Type B pancreatic cell (in vitro differentiated cells): ENCODE data around the gene MROH2B. TPM values are rescaled to one million over a fixed set of nuclear protein-coding genes. Genes with fewer than 3 reads are reported as not detected.

Experiments used
- DNase-seq: peaks from one replicate; pipeline ENCODE4 v3.0.0; 2021; ENCODE audit warnings: mixed read lengths; ENCODE audit not compliant: unreplicated experiment; ENCODE audit errors: extremely low spot score
- H3K27ac Mint-ChIP-seq: 2 replicates; pipeline ENCODE4 v1.8.0; 2021; ENCODE audit warnings: mild to moderate bottlenecking, mixed read lengths
- H3K27me3 Mint-ChIP-seq: 2 replicates; pipeline ENCODE4 v1.8.0; 2021; ENCODE audit warnings: mixed read lengths
- H3K36me3 Mint-ChIP-seq: 2 replicates; pipeline ENCODE4 v1.8.0; 2021; ENCODE audit warnings: mixed read lengths
- H3K4me1 Mint-ChIP-seq: one replicate; pipeline ENCODE4 v1.8.0; 2021; ENCODE audit warnings: mixed read lengths; ENCODE audit not compliant: unreplicated experiment
- H3K4me3 Mint-ChIP-seq: 2 replicates; pipeline ENCODE4 v1.8.0; 2021; ENCODE audit warnings: mild to moderate bottlenecking, mixed read lengths
- H3K9me3 Mint-ChIP-seq: 2 replicates; pipeline ENCODE4 v1.8.0; 2021; ENCODE audit warnings: mixed read lengths
- CTCF ChIP-seq: fragments of 200-600 bp; sonication (generic); conservative IDR thresholded peaks from 2 replicates; pipeline ENCODE4 v1.5.0; 2021; ENCODE audit warnings: antibody characterized with exemption, mild to moderate bottlenecking
- total RNA-seq: library from RNA; stranded (reverse); gene quantifications from 2 replicates; pipeline ENCODE4 v1.2.1, GENCODE V29; 2021; ENCODE audit warnings: low replicate concordance

Gene MROH2B
- total RNA-seq, 1 donor from 2014 or later: not detected

- Mint-ChIP-seq H3K9me3 (no peaks in the 10 kb centered on the region), H3K36me3 (no peaks in the 10 kb centered on the region), H3K4me3 (no peak overlapping the region), H3K4me1 (no peaks in the 10 kb centered on the region), H3K27me3 (no peaks in the 10 kb centered on the region), H3K27ac (no peak overlapping the region)
- DNase-seq: no peak
- TF ChIP-seq CTCF: no peak
Measured at GRCh38 chr5:41109186-41109585, 38.0 kb upstream of the MROH2B start.

GRCh38 chr5:41102341-41102740 is 31.2 kb upstream of the MROH2B start:
- no peak for TF ChIP-seq CTCF
- no peak for DNase-seq
- Mint-ChIP-seq H3K27ac (no peak overlapping the region), H3K27me3 (no peaks in the 10 kb centered on the region), H3K4me3 (no peak overlapping the region), H3K9me3 (no peaks in the 10 kb centered on the region), H3K36me3 (no peaks in the 10 kb centered on the region), H3K4me1 (no peaks in the 10 kb centered on the region)

GRCh38 chr5:41097642-41098041 is 26.5 kb upstream of the MROH2B start:
- no peak overlapping the region for H3K27ac Mint-ChIP-seq
- no peaks in the 10 kb centered on the region for H3K36me3 Mint-ChIP-seq
- TF ChIP-seq CTCF: no peak
- H3K27me3 Mint-ChIP-seq: no peaks in the 10 kb centered on the region
- no peak overlapping the region for H3K4me3 Mint-ChIP-seq
- no peaks in the 10 kb centered on the region for H3K9me3 Mint-ChIP-seq
- DNase-seq: no peak
- H3K4me1 Mint-ChIP-seq: peaks cover 4% of the 10 kb centered on the region

GRCh38 chr5:41095324-41096101 is 24.4 kb upstream of the MROH2B start:
- H3K4me1 Mint-ChIP-seq: peaks cover 4% of the 10 kb centered on the region
- no peaks in the 10 kb centered on the region for H3K27me3 Mint-ChIP-seq
- H3K27ac Mint-ChIP-seq: no peak overlapping the region
- no peaks in the 10 kb centered on the region for H3K36me3 Mint-ChIP-seq
- no peaks in the 10 kb centered on the region for H3K9me3 Mint-ChIP-seq
- no peak for DNase-seq
- TF ChIP-seq CTCF: no peak
- no peak overlapping the region for H3K4me3 Mint-ChIP-seq

- Mint-ChIP-seq H3K27me3 (no peaks in the 10 kb centered on the region), H3K9me3 (no peaks in the 10 kb centered on the region), H3K27ac (no peak overlapping the region), H3K4me3 (no peak overlapping the region), H3K36me3 (no peaks in the 10 kb centered on the region), H3K4me1 (peaks cover 4% of the 10 kb centered on the region)
- no peak for TF ChIP-seq CTCF
- DNase-seq: no peak
Measured at GRCh38 chr5:41094871-41095270, 23.7 kb upstream of the MROH2B start.
